ENCODE data around the gene TNFRSF4. TPM values are rescaled to one million over a fixed set of nuclear protein-coding genes. Genes with fewer than 3 reads are reported as not detected.

The TNFRSF4 gene
- total RNA-seq, 4 donors from 2014 or later, result 1.5 to 4.5 (median 3.2) TPM

- H3K4me3 ChIP-seq (replicated peaks in 1 of 3), result no peak within 1 kb of the TSS
- no peaks in the 10 kb centered on the region for H3K36me3 ChIP-seq
- H3K27me3 ChIP-seq, result no peaks in the 10 kb centered on the region
- no peaks in the 10 kb centered on the region for H3K9me3 ChIP-seq
- intact Hi-C loops (cut with DNase I), result no loop called here
- no peak for DNase-seq
- no peaks in the 10 kb centered on the region for H3K4me1 ChIP-seq
- no peak for TF ChIP-seq POLR2A (IDR thresholded peaks at IDR 0.05)
- no peak for TF ChIP-seq CTCF (IDR thresholded peaks at IDR 0.05)
- H3K27ac ChIP-seq, result no peak within 1 kb of the TSS
- 39 to 40% methylated on average over 5 to 9 of the region's 35 CpGs for WGBS, 2 donors
Observed at GRCh38 chr1:1173793-1174415, 40.0 kb downstream of the TNFRSF4 start, which contains the start of gene TTLL10. Gene TTLL10, plus strand, starts transcription at chr1:1173880. Its CDS starts 5,336 bp downstream, at chr1:1179216.

- TF ChIP-seq CTCF (IDR thresholded peaks at IDR 0.05), result no peak
- TF ChIP-seq POLR2A (IDR thresholded peaks at IDR 0.05), result no peak
Observed at GRCh38 chr1:1173061-1173792, 40.7 kb downstream of the TNFRSF4 start.

GRCh38 chr1:1171546-1172340 is 42.2 kb downstream of the TNFRSF4 start:
- no peak for TF ChIP-seq CTCF (IDR thresholded peaks at IDR 0.05)
- no peak for TF ChIP-seq POLR2A (IDR thresholded peaks at IDR 0.05)
- no peak for DNase-seq
- no peaks in the 10 kb centered on the region for H3K27me3 ChIP-seq

More at GRCh38 chr1:1173061-1173792, 40.7 kb downstream of the TNFRSF4 start:
- Histone ChIP-seq H3K27me3 (no peaks in the 10 kb centered on the region), H3K27ac (no peak overlapping the region), H3K36me3 (no peaks in the 10 kb centered on the region), H3K4me3 (replicated peaks in 1 of 3) (no peak overlapping the region), H3K9me3 (no peaks in the 10 kb centered on the region), H3K4me1 (no peaks in the 10 kb centered on the region)
- no peak for DNase-seq
- intact Hi-C loops (cut with DNase I), result no loop called here
- 57 to 60% methylated on average over 14 to 16 of the region's 32 CpGs for WGBS, 2 donors

GRCh38 chr1:1171161-1171545 is 42.8 kb downstream of the TNFRSF4 start:
- DNase-seq, result no peak
- Histone ChIP-seq H3K27me3 (no peaks in the 10 kb centered on the region), H3K36me3 (no peaks in the 10 kb centered on the region), H3K4me1 (no peaks in the 10 kb centered on the region), H3K9me3 (no peaks in the 10 kb centered on the region), H3K27ac (no peak overlapping the region), H3K4me3 (replicated peaks in 1 of 3) (no peak overlapping the region)
- intact Hi-C loops (cut with DNase I), result no loop called here
- TF ChIP-seq CTCF (IDR thresholded peaks at IDR 0.05) (no peak), POLR2A (IDR thresholded peaks at IDR 0.05) (no peak)
- WGBS, 2 donors, result 63 to 90% methylated on average over 4 to 5 of the region's 12 CpGs

More at GRCh38 chr1:1171546-1172340, 42.2 kb downstream of the TNFRSF4 start:
- H3K36me3 ChIP-seq, result no peaks in the 10 kb centered on the region
- H3K9me3 ChIP-seq, result no peaks in the 10 kb centered on the region
- no peak overlapping the region for H3K27ac ChIP-seq
- intact Hi-C loops (cut with DNase I), result no loop called here
- WGBS, 2 donors, result 86 to 91% methylated on average over 25 of the region's 33 CpGs
- H3K4me1 ChIP-seq, result no peaks in the 10 kb centered on the region
- no peak overlapping the region for H3K4me3 ChIP-seq (replicated peaks in 1 of 3)

Measured in thyroid gland (tissue), 4 donors.